T-helper 1 cell treated with Interleukin-12 subunit alpha and Interleukin-12 subunit beta and Interleukin-4 antibody, amounts not matched to agents 30 μg/mL and 1 μg/mL, for 36 hours (primary cell): ENCODE measurements around the gene RAB40C.
"Not testable (repeated sequence)": the region's sequence is repeated elsewhere in the genome, so short reads cannot be mapped to it uniquely, and the experiment has no call there.

Experiments used
- H3K27ac Mint-ChIP-seq: one replicate; pipeline ENCODE4 v1.8.0; 2021; ENCODE audit warnings: mild to moderate bottlenecking, mixed read lengths
- H3K27me3 Mint-ChIP-seq: one replicate; pipeline ENCODE4 v1.8.0; 2021; ENCODE audit warnings: low read depth, mixed read lengths
- H3K36me3 Mint-ChIP-seq: one replicate; pipeline ENCODE4 v1.8.0; 2021; ENCODE audit warnings: low read depth, mixed read lengths
- H3K4me1 Mint-ChIP-seq: one replicate; pipeline ENCODE4 v1.8.0; 2021; ENCODE audit warnings: low read depth, mixed read lengths
- H3K4me3 Mint-ChIP-seq: one replicate; pipeline ENCODE4 v1.8.0; 2021; ENCODE audit warnings: mild to moderate bottlenecking, moderate library complexity, mixed read lengths
- H3K9me3 Mint-ChIP-seq: one replicate; pipeline ENCODE4 v1.8.0; 2021; ENCODE audit warnings: mixed read lengths

RAB40C gene

DNA sequence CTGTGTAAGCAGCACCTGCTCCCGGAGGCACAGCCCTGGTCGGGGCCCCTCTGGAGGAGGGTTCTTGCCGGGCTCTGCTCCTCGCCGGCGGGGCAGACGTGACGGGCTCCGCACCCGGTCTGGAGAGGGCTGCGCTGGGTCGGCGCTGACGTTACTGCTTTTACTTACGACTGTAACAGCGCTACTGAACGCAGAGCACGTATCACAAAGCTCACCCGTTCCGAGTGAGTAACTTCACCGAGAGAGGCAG lies 1.3 kb upstream of the RAB40C start:
- Mint-ChIP-seq H3K9me3 (no peaks in the 10 kb centered on the region), H3K27me3 (no peaks in the 10 kb centered on the region), H3K4me1 (peaks cover 20% of the 10 kb centered on the region), H3K27ac (peak overlapping the region; percentile 98), H3K4me3 (peak overlapping the region; percentile 94), H3K36me3 (no peaks in the 10 kb centered on the region)

DNA sequence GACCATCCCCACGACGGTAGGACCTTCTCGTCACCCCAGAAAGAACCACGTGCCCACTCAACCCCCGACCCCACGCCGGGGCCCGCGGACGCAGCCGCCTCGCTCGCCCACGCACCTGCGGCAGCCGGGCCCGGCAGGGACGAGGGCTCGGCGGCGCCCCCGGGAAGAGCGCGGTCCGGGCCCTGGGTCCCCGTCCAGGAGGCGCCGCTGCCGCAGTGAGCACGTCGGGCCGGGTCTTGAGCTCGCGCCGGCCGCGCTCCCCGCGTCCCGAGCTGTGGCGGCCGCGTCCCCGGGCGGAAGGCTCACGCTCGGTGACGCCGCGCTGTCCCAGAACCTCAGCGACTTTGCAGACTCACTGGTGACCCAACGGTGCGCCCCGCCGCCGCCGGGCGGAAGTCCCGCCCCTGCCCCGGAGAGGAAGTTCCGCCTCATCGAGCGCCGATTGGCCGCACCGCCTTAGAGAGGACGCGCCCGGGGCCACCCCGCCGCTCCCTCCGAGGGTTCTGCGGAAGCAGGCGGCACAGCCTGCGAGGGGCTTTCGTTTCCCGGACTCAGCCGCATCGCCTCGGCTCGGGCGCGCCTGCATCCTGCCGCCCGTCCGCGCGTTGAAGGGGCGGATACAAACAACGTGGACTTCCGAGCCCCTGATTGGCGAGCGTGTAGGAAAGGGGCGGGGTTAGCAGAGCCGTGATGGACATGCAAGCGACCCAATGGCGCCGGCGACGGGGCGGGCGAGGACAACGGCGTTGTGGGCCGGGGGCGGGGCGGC lies 793 bp upstream of the RAB40C start:
- H3K9me3 Mint-ChIP-seq: no peaks in the 10 kb centered on the region
- H3K4me1 Mint-ChIP-seq: peaks cover 21% of the 10 kb centered on the region
- H3K36me3 Mint-ChIP-seq: no peaks in the 10 kb centered on the region
- peak overlapping the region; percentile 100 for H3K27ac Mint-ChIP-seq
- peak overlapping the region; percentile 98 for H3K4me3 Mint-ChIP-seq
- H3K27me3 Mint-ChIP-seq: no peaks in the 10 kb centered on the region

DNA sequence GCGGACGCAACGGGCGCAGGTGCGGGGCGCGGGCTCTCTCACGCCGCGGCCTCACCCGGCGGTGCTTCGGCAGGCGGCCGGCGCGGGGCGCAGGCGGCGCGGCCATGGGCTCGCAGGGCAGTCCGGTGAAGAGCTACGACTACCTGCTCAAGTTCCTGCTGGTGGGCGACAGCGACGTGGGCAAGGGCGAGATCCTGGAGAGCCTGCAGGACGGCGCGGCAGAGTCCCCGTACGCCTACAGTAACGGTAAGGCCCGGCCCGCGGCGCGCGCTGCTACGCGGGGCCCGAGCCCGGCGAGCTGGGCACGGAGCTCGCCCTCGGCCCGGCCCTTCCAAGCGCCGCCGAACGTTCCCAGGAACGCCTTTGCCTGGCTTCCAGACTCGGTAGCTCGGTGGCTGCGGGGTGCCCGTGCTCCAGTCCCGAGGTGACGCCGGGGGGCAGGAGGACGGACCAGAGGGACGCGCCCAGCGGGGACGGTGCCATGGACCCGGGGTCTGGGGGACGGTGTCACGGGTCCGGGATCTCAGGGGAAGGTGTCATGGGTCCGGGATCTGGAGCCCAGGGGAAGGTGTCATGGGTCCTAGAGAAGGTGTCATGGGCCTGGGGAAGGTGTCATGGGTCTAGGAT lies 435 bp downstream of the RAB40C start:
- Mint-ChIP-seq H3K4me1 (peaks cover 24% of the 10 kb centered on the region), H3K27ac (peak overlapping the region; percentile 83), H3K4me3 (peak overlapping the region; percentile 88), H3K36me3 (peaks cover 3% of the 10 kb centered on the region), H3K27me3 (no peaks in the 10 kb centered on the region), H3K9me3 (no peaks in the 10 kb centered on the region)

DNA sequence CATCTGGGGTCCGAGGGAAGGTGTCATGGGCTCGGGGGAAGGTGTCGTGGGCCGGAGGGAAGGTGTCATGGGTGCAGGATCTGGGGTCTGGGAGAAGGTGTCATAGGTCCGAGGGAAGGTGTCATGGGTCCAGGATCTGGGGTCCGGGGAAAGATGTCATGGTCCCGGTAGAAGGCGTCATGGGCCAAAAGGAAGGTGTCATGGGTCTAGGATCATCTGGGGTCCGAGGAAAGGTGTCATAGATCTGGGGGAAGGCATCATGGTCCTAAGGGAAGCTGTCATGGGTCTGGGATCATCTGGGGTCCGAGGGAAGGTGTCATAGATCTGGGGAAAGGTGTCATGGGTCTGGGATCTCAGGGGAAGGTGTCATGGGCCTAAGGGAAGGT lies 942 bp downstream of the RAB40C start:
- Mint-ChIP-seq H3K4me3 (peak overlapping the region; percentile 88), H3K36me3 (peaks cover 3% of the 10 kb centered on the region), H3K27ac (peak overlapping the region; percentile 83), H3K4me1 (peaks cover 23% of the 10 kb centered on the region), H3K9me3 (no peaks in the 10 kb centered on the region), H3K27me3 (no peaks in the 10 kb centered on the region)

DNA sequence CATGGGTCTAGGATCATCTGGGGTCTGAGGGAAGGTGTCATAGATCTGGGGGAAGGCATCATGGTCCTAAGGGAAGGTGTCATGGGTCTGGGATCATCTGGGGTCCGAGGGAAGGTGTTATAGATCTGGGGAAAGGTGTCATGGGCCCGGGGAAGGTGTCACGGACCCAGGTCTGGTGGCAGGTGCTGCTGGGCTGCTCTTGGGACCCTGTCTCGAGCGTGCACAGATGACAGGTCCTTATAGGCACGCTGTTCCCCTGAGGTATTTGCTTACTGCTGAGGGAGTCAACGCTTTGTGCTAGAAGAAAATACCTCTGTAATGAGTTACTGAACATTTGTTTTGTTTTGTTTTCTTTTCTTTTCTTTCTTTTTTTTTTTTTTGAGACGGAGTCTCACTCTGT lies 1.4 kb downstream of the RAB40C start:
- no peaks in the 10 kb centered on the region for H3K9me3 Mint-ChIP-seq
- peak overlapping the region; percentile 88 for H3K4me3 Mint-ChIP-seq
- H3K4me1 Mint-ChIP-seq: peaks cover 25% of the 10 kb centered on the region
- H3K27me3 Mint-ChIP-seq: no peaks in the 10 kb centered on the region
- H3K27ac Mint-ChIP-seq: peak overlapping the region; percentile 83
- H3K36me3 Mint-ChIP-seq: peaks cover 5% of the 10 kb centered on the region

DNA sequence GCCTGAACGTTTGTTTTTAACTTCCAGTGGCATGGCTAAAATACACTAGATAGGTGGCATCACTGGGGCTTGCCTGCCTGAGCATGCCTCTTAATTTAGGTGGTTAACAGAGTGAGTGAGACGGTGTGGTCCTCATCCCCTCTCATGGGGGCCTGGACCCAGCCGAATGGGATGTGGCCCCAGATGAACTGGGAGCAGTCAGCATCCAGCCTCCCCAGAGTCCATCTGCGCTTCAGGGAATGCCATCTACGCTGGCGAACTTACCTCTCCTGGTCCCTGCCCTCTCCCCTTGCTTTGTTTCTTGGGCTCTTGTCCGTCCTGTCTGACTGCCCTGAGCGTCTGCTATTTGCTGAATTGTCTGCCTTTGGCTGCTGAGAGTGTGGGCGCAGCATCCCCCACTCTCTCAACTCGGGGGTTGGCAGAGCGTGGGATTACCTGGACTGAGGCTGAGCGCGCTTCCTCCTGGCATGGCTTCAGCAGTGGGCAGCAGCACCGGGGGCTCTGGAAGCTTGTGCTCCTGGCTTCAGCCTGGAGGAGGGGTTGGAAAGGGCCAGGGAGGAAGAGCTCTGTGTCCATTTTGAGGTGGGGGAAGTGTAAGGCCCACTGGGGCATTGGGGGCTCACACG lies 2.1 kb downstream of the RAB40C start:
- peak overlapping the region; percentile 88 for H3K4me3 Mint-ChIP-seq
- H3K4me1 Mint-ChIP-seq: peaks cover 25% of the 10 kb centered on the region
- H3K27me3 Mint-ChIP-seq: no peaks in the 10 kb centered on the region
- H3K9me3 Mint-ChIP-seq: no peaks in the 10 kb centered on the region
- H3K36me3 Mint-ChIP-seq: peaks cover 11% of the 10 kb centered on the region
- H3K27ac Mint-ChIP-seq: no peak overlapping the region

DNA sequence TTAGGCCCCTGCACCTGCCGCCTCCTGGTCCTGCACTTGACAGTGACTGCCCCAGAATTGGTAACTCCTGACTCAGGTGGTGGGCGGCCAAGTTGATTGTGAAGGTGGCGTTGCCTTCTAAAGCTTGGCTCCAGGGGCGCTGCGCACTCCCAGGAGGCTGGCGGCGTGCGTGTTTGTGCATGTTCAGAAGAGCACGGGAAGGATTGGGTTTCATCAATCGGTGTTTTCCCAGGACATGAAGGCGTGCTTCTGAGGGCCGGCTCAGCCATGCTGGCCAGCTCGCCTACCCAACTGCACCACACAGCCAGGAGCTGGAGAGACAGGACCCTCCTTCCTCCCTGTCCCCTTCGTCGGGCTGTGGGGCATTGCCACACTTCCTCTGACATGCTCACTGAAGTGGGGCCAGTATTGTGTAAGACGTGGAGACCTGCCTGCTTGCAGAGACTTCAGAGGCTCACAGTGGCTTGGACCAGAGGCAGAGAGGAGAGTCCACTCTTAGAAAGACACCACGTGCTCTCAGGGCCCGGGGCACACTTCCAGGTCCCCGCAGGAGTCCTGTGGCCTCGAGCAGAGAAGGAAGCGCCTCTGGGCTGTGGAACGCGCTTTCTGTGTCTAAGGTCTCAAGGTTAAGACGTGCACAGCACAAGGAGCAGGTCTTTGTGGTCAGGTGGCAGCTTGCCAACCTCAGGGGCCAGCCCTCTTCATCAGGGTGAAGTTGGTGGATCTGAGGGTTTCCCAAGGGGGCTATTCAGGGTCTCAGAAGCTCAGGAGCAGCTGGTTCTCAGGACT lies 2.8 kb downstream of the RAB40C start:
- peaks cover 21% of the 10 kb centered on the region for H3K4me1 Mint-ChIP-seq
- no peak overlapping the region for H3K4me3 Mint-ChIP-seq
- no peaks in the 10 kb centered on the region for H3K9me3 Mint-ChIP-seq
- H3K27me3 Mint-ChIP-seq: no peaks in the 10 kb centered on the region
- H3K27ac Mint-ChIP-seq: no peak overlapping the region
- H3K36me3 Mint-ChIP-seq: peaks cover 12% of the 10 kb centered on the region

DNA sequence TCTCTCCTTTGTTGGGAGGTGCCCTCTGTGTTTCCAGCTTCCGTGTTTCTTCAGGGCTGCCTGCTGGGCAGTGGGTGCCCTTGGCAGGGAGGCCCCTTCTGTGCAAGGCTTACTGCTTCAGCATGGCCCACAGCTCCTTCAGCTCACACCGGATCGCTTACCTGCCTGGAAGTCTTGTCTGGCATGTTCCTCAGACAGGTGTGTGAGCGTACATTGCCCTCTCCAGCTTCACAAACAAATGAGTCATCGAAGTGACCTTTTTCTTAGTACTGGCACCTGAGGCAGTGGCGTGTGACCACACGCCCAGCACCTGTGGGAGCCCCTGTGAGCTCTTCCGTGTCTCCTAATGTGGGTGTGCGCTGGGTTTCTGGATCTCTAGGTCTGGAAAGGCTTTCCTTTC lies 3.5 kb downstream of the RAB40C start:
- H3K9me3 Mint-ChIP-seq: no peaks in the 10 kb centered on the region

DNA sequence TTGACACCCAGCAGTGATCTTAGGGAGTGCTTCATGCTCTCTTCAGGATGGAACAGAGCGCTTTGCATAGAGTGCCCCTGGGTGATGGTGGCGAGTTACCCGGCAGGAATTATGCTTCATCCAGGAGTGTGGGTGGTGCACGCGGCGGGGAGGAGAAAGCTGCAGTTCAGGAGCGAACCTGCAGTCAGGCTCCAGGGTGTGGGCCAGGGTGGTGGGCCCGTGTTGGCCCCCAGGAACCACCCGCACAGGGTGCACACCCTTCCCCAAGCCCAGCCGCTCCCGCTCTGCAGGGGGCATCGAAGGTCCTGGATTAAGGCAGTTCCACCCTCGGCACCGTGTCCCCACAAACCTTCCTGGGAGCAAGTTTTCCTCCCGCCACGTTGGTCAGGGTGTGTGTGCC lies 3.9 kb downstream of the RAB40C start:
- Mint-ChIP-seq H3K4me3 (no peak overlapping the region), H3K4me1 (peaks cover 19% of the 10 kb centered on the region), H3K27me3 (no peaks in the 10 kb centered on the region), H3K9me3 (no peaks in the 10 kb centered on the region), H3K27ac (peak overlapping the region; percentile 24), H3K36me3 (peaks cover 12% of the 10 kb centered on the region)

More for the DNA sequence above, 3.5 kb downstream of the RAB40C start:
- no peak overlapping the region for H3K4me3 Mint-ChIP-seq
- H3K27me3 Mint-ChIP-seq: no peaks in the 10 kb centered on the region
- H3K36me3 Mint-ChIP-seq: peaks cover 12% of the 10 kb centered on the region
- H3K4me1 Mint-ChIP-seq: peaks cover 21% of the 10 kb centered on the region
- no peak overlapping the region for H3K27ac Mint-ChIP-seq

DNA sequence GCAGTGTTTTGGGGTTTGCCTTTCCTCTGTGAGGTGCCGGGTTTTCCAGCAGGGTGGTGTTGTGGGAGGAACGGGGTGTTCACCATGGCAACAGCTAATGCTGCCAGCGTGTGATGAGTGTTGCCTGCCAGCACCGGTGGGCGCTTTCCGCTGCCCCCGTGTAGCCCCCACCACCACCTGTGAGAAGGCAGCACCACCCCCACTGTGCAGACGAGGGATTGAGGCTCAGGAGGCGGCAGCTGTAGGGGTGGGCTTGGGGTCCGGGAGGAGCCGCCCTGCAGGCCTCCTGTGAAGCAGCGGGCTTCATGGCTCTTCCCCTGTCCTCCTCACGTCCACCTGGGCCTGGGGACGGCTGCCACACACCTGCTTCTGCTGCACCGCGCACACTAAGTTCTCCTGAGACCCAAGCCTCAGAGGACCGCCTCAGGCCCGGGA lies 5.2 kb downstream of the RAB40C start:
- no peak overlapping the region for H3K4me3 Mint-ChIP-seq
- H3K27ac Mint-ChIP-seq: no peak overlapping the region
- H3K4me1 Mint-ChIP-seq: peaks cover 19% of the 10 kb centered on the region
- peaks cover 12% of the 10 kb centered on the region for H3K36me3 Mint-ChIP-seq
- no peaks in the 10 kb centered on the region for H3K27me3 Mint-ChIP-seq
- H3K9me3 Mint-ChIP-seq: no peaks in the 10 kb centered on the region

DNA sequence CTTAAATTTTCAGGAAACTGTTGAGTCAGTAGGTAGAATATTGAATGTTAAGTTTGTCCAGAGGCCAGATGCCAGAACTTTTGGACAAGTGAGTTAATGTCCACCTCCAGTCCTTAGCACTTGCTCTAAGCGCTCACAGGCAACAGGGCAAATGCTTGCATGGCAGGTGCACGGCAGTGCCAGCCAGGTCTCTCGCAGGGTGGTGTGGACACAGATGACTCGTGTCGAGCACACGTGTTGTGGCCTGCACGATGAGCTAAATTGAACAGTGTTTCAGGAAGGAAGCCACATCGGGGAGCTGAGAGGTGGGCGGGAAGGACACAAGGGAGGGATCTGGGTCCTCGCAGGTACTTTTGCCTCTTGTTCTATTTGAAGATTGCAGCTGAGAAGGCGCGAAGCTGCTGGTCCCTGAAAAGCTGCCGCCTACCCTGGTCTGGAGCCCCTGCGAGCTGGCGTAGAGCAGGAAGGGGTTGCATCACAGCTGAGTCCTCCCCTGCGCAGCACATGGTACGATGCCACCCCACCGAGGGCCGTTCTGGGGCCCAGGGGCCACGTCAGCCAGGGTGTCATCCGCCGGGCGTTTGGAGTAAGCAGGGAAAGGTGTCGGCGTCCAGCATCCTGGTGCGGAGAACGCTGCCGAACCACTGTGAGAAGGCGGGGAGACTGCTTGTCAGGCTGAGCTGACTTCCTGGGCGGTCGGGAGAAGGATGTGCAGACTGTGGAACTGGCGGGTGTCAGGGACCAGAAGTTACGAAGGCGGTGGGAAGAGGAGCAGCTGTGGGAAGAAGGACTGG lies 6.3 kb downstream of the RAB40C start:
- H3K27ac Mint-ChIP-seq: no peak overlapping the region
- no peaks in the 10 kb centered on the region for H3K9me3 Mint-ChIP-seq
- H3K4me3 Mint-ChIP-seq: no peak overlapping the region
- no peaks in the 10 kb centered on the region for H3K27me3 Mint-ChIP-seq
- H3K36me3 Mint-ChIP-seq: peaks cover 12% of the 10 kb centered on the region
- peaks cover 13% of the 10 kb centered on the region for H3K4me1 Mint-ChIP-seq

DNA sequence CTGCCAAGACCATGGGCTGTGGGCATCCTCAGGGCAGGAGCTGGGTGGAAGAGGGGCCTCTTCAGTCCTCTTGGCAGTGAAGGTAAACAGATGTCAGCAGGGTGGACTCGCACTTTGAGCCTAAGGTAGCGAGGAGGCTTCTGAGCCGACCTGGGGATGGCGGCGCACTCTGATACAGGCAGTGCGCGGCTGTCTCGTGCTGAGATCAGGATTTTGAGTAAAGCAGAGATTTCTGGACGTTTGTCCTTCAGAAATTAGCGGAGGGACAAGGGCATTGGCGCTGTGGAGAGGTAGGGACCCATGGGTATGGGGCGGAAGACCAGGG lies 6.8 kb downstream of the RAB40C start:
- Mint-ChIP-seq H3K27ac (no peak overlapping the region), H3K4me1 (peaks cover 11% of the 10 kb centered on the region)

DNA sequence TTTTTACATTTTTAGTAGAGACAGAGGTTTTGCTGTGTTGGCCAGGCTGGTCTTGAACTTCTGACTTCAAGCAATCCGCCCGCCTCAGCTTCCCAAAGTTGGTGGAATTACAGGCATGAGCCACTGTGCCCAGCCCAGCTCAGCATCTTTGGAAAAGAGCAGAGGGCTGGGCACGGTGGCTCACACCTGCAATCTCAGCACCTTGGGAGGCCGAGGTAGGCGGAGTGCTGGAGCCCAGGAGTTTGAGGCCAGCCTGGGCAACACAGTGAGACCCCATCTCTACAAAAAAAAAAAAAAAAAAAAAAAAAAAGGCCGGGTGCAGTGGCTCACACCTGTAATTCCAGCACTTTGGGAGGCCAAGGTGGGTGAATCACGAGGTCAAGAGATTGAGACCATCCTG lies 7.8 kb downstream of the RAB40C start:
- not testable (repeated sequence) for H3K4me3 Mint-ChIP-seq, H3K9me3 Mint-ChIP-seq, H3K27me3 Mint-ChIP-seq, H3K27ac Mint-ChIP-seq, H3K4me1 Mint-ChIP-seq
- H3K36me3 Mint-ChIP-seq: peaks cover 12% of the 10 kb centered on the region

More for the DNA sequence above, 6.8 kb downstream of the RAB40C start:
- Mint-ChIP-seq H3K27me3 (no peaks in the 10 kb centered on the region), H3K36me3 (peaks cover 12% of the 10 kb centered on the region), H3K9me3 (no peaks in the 10 kb centered on the region), H3K4me3 (no peak overlapping the region)
